ENCODE data around the gene FOXD3. TPM values are rescaled to one million over a fixed set of nuclear protein-coding genes. Genes with fewer than 3 reads are reported as not detected.

Gene FOXD3
- total and polyA plus RNA-seq, 2 experiments from 2014 or later, result 13.8 to 49.0 TPM

DNA sequence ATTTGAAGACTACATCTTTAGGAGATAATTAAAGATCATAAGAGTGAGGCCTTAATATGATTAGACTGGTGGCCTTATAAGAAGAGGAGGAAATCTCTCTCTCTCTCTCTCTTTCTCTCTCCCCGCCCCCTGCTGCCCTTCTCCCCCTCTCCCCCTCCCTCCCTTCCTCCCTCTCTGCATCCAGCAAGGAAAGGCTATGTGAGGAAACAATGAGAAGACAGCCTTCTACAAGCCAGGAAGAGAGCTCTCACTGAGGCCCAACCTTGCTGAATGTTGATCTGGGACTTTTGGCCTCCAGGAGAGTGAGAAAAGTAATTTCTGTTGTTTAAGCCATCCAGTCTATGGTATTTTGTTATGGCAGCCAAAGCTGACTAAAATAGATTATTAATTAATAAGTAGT is 21.6 kb downstream of the FOXD3 start:
- no peak overlapping the region for H3K4me3 ChIP-seq
- H3K79me2 ChIP-seq (replicated peaks; ENCODE audit: insufficient read depth), result no peaks in the 10 kb centered on the region
- peak overlapping the region; percentile 42; the same call in 1 of the 2 replicates for H3K27ac Mint-ChIP-seq
- H3K4me1 ChIP-seq (ENCODE audit: insufficient read depth), result peaks cover 9% of the 10 kb centered on the region; the same call in 1 of the 2 replicates
- peak; percentile 92 for ATAC-seq
- H3K4me2 ChIP-seq, result 0 out of 2 replicates have a peak overlapping the region, but pooled peaks have one; percentile 23
- H2AFZ ChIP-seq, result no peak overlapping the region
- H3K4me3 Mint-ChIP-seq, result no peak overlapping the region
- TF ChIP-seq, protein P1, sequence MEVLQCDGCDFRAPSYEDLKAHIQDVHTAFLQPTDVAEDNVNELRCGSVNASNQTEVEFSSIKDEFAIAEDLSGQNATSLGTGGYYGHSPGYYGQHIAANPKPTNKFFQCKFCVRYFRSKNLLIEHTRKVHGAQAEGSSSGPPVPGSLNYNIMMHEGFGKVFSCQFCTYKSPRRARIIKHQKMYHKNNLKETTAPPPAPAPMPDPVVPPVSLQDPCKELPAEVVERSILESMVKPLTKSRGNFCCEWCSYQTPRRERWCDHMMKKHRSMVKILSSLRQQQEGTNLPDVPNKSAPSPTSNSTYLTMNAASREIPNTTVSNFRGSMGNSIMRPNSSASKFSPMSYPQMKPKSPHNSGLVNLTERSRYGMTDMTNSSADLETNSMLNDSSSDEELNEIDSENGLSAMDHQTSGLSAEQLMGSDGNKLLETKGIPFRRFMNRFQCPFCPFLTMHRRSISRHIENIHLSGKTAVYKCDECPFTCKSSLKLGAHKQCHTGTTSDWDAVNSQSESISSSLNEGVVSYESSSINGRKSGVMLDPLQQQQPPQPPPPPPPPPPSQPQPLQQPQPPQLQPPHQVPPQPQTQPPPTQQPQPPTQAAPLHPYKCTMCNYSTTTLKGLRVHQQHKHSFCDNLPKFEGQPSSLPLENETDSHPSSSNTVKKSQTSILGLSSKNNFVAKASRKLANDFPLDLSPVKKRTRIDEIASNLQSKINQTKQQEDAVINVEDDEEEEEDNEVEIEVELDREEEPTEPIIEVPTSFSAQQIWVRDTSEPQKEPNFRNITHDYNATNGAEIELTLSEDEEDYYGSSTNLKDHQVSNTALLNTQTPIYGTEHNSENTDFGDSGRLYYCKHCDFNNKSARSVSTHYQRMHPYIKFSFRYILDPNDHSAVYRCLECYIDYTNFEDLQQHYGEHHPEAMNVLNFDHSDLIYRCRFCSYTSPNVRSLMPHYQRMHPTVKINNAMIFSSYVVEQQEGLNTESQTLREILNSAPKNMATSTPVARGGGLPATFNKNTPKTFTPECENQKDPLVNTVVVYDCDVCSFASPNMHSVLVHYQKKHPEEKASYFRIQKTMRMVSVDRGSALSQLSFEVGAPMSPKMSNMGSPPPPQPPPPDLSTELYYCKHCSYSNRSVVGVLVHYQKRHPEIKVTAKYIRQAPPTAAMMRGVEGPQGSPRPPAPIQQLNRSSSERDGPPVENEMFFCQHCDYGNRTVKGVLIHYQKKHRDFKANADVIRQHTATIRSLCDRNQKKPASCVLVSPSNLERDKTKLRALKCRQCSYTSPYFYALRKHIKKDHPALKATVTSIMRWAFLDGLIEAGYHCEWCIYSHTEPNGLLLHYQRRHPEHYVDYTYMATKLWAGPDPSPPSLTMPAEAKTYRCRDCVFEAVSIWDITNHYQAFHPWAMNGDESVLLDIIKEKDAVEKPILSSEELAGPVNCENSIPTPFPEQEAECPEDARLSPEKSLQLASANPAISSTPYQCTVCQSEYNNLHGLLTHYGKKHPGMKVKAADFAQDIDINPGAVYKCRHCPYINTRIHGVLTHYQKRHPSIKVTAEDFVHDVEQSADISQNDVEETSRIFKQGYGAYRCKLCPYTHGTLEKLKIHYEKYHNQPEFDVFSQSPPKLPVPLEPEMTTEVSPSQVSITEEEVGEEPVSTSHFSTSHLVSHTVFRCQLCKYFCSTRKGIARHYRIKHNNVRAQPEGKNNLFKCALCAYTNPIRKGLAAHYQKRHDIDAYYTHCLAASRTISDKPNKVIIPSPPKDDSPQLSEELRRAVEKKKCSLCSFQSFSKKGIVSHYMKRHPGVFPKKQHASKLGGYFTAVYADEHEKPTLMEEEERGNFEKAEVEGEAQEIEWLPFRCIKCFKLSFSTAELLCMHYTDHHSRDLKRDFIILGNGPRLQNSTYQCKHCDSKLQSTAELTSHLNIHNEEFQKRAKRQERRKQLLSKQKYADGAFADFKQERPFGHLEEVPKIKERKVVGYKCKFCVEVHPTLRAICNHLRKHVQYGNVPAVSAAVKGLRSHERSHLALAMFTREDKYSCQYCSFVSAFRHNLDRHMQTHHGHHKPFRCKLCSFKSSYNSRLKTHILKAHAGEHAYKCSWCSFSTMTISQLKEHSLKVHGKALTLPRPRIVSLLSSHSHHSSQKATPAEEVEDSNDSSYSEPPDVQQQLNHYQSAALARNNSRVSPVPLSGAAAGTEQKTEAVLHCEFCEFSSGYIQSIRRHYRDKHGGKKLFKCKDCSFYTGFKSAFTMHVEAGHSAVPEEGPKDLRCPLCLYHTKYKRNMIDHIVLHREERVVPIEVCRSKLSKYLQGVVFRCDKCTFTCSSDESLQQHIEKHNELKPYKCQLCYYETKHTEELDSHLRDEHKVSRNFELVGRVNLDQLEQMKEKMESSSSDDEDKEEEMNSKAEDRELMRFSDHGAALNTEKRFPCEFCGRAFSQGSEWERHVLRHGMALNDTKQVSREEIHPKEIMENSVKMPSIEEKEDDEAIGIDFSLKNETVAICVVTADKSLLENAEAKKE (CRISPR knock-in tag; IDR thresholded peaks at IDR 0.05), result peak; percentile 69; the same call in 1 of the 2 replicates
- no peak for TF ChIP-seq NANOG (IDR thresholded peaks at IDR 0.05; ENCODE audit: borderline replicate concordance)
- peaks cover 8% of the 10 kb centered on the region; the same call in 1 of the 2 replicates for H3K9me2 ChIP-seq (ENCODE audit: insufficient read depth)
- peaks cover 15% of the 10 kb centered on the region for H3K4me1 Mint-ChIP-seq
- peak; percentile 60 for DNase-seq (ENCODE audit: low spot score)
- no peaks in the 10 kb centered on the region for H4K20me1 ChIP-seq (replicated peaks; ENCODE audit: insufficient read depth)
- H3K27ac ChIP-seq (ENCODE audit: low read depth), result no peak overlapping the region
- H3F3A ChIP-seq (replicated peaks; ENCODE audit: low read depth), result no peaks in the 10 kb centered on the region
- no peaks in the 10 kb centered on the region for H3K36me3 ChIP-seq (ENCODE audit: insufficient read depth)
- H3K27me3 ChIP-seq (ENCODE audit: insufficient read depth), result no peaks in the 10 kb centered on the region
- peaks cover 4% of the 10 kb centered on the region for H3K27me3 Mint-ChIP-seq (ENCODE audit: insufficient read depth, low read depth, poor library complexity)
- no peaks in the 10 kb centered on the region for H3K36me3 Mint-ChIP-seq (ENCODE audit: low read depth)
- no peaks in the 10 kb centered on the region for H3K9me3 Mint-ChIP-seq

DNA sequence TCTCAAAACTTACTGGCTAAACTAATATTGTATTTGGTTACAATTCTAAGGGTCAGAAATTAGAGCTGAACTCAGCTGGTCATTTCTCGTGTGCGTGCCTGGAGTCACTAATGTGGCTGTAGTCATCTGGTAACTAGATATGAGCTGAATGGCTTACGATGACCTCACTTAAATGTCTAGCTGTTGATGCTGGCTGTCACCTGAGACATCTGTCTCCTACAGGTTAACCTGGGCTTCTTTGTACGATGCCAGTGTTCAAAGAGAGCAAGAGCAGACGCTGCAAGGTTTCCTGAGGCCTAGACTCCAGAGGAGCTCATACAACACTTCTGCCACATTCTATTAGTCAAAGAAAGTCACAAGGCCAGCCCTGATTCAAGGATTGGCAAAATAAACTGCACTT is 28.0 kb downstream of the FOXD3 start:
- no peak for DNase-seq (ENCODE audit: low spot score)
- Histone ChIP-seq H4K20me1 (replicated peaks; ENCODE audit: insufficient read depth) (no peaks in the 10 kb centered on the region), H3K79me2 (replicated peaks; ENCODE audit: insufficient read depth) (no peaks in the 10 kb centered on the region), H3K36me3 (ENCODE audit: insufficient read depth) (no peaks in the 10 kb centered on the region), H3K4me3 (no peak overlapping the region), H3K9me2 (ENCODE audit: insufficient read depth) (peaks cover 2% of the 10 kb centered on the region; the same call in 1 of the 2 replicates), H3K4me2 (no peak overlapping the region), H3K27me3 (ENCODE audit: insufficient read depth) (no peaks in the 10 kb centered on the region), H2AFZ (no peak overlapping the region), H3K4me1 (ENCODE audit: insufficient read depth) (no peaks in the 10 kb centered on the region), H3K27ac (ENCODE audit: low read depth) (no peak overlapping the region), H3F3A (replicated peaks; ENCODE audit: low read depth) (no peaks in the 10 kb centered on the region)
- Mint-ChIP-seq H3K4me3 (no peak overlapping the region), H3K4me1 (peaks cover 5% of the 10 kb centered on the region; the same call in 2 of the 3 replicates), H3K27ac (no peak overlapping the region), H3K36me3 (ENCODE audit: low read depth) (no peaks in the 10 kb centered on the region), H3K27me3 (ENCODE audit: insufficient read depth, low read depth, poor library complexity) (peaks cover 1% of the 10 kb centered on the region), H3K9me3 (no peaks in the 10 kb centered on the region)
- no peak for ATAC-seq
- TF ChIP-seq, protein P1 (CRISPR knock-in tag; IDR thresholded peaks at IDR 0.05), result no peak
- TF ChIP-seq STAT1 (IDR thresholded peaks at IDR 0.05; ENCODE audit: unreplicated experiment), result no peak
